CD4-positive, alpha-beta T cell treated with Interleukin-15 for 1 hour (primary cell): ENCODE results near the gene UBL4A.
A peak's percentile ranks its signal among the peaks of the same experiment; 100 is the strongest.

Experiments used
- DNase-seq: peaks from one replicate; pipeline ENCODE4 v3.0.0-alpha.2; 2020

Gene UBL4A

GRCh38 chrX:154486396-154487207 lies at the start of gene UBL4A:
TSS of gene UBL4A (minus strand) at chrX:154486615. CDS start at chrX:154486584, 31 bp downstream.
- peak; percentile 62 for DNase-seq

DNA sequence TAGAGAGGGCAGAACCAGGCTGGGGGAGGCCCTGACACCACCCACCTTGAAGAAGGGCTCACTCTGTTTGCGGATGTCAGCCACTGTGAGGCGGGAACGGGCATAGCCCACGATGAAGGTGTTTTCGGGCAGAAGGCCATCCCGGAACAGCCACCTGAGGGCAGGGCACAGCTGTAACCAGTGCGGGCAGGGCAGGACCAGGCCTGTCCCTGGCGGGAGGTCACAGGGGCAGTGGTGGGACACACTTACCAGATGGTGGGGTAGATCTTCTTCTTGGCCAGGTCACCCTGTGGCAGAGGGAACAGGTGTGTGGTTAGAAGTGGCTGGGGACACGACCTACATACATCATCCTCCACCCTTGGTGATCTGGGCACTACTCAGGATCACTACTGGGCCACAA lies 49.5 kb upstream of the UBL4A start:
- no peak for DNase-seq

- peak; percentile 90 for DNase-seq
Measured at GRCh38 chrX:154534526-154535322, 48.3 kb upstream of the UBL4A start.

GRCh38 chrX:154532690-154533089 lies 46.3 kb upstream of the UBL4A start:
- no peak for DNase-seq

DNA sequence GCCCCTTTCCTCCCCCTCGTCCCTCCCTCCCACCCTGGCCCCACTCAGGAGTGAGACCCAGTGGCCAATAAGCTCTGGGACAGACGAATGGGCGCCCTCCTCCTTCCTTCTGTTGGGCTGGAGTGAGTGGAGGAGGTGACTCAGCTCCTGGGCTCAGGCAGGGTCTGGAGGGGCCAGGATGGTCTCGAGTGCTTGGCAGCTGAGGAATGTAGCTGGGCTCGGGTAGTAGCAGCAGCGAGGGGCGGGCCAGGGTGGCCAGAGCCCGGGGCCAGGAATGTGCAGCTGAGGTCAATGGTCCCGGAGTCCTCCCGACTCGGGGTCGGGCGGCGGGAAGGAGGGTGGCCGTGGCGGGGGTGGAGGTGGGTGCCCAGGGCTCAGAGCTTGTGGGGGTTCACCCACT lies 45.2 kb upstream of the UBL4A start:
- DNase-seq, result no peak

DNA sequence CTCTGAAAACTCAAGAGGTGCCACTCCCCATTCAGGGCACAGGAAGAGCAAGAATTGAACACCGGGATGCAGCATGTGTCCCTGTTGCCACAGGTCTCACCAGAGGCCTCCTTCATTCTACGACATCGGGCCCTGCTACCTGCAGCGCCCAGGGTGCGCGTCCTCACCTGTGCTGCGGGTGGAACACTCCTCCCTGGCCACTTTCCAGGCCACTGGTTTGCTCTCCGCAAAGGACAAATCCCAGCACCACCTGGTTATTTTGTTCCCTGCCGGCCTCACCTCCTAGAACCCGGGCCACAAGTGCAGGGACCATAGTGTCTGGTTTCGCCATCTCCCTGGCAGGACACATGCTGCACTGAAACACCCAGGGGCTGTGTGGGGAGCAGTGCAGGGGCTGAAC lies 43.9 kb upstream of the UBL4A start:
- DNase-seq, result no peak

GRCh38 chrX:154529206-154529612 lies 42.8 kb upstream of the UBL4A start:
- DNase-seq, result no peak

DNA sequence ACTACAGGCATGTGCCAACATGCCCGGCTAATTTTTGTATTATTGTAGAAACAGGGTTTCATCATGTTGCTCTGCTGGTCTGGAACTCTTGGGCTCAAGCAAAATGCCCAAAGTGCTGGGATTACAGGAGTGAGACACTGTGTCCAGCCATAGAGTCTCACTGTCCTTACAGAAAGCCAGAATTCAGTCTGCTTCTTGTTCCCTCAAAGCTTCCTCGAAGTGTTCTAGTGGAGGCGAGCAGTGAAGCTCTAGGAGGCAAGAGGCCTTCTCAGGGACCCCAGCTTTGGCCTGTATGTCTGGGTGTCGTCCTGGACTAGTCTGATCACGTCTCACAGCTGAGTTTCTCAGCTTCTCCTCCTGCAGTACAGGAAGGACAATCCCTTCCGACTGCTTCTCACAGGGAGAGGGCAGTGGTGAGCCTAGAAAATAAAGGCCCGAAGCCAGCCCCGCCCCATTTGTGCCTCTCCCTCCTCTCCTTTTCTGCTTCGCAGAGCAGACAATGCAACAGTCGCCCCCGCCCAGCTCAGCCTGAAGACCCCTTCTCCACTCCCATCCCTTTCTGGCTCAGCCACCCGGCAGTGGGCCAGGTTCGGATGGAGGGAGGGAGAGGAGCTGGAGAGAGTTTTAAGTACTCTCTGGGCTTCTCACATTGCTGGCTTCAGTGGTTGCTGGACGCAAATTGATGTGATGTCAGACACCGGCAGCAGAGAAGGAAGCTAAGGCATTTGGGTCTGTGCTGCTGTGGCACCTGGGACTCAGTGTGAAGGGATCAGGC lies 40.7 kb upstream of the UBL4A start:
- peak; percentile 67 for DNase-seq

GRCh38 chrX:154525606-154526490 lies 39.4 kb upstream of the UBL4A start:
- no peak for DNase-seq

DNA sequence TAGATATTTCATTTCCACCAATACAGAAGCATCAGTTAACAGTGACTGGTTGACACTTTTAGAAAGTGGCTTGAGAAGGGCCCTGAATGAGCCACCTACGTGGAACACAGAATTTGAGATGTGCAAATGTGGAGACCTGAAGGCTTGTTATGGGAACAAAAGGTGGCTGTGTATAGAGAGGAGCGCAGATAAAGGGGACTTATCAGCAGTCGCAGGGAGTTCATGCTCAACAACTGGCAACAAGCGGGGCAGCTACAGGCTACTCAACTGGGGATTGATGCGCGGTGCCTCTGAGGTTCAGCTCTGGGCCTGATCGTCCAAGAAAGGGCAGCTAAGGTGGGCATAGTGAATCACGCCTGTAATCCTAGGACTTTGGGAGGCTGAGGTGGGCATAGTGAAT lies 33.0 kb upstream of the UBL4A start:
- no peak for DNase-seq

DNA sequence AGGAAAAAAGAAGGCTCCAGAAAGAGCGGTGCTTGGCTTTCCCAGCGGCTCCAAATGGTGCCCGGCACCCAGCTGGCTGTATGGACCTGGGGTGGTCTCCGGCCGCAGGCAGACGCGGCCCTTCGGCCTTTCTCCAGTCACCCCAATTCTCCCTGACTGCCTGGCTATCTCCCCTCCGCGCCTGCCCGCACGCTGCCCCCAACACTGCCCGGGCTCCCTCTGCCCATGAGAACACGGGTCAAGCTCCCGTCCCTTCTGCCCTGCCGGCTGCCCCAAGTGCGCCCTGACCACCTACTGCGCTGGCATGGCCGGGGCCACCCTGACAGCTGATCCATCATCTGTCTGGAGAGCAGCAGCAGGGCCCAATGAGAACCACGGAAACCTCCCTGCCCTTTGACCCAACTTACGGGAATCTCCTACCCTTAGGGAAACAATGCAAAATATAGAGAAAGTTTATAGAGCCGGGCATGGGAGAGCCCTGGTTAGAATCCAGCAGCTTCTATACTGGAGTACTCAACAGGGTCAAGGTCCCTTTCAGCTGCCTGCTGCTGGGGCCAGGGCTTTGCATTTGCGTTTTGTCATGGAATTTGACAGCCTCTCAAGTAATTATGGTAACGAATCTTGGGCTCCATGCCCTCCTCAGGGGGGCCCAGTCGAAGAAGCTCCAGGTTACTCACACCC lies 30.8 kb upstream of the UBL4A start:
- no peak for DNase-seq

GRCh38 chrX:154516656-154517100 lies 30.3 kb upstream of the UBL4A start:
- DNase-seq, result no peak

GRCh38 chrX:154515966-154516655 lies 29.7 kb upstream of the UBL4A start, which contains the start of gene FAM3A:
TSS of gene FAM3A (minus strand) at chrX:154516232. CDS start at chrX:154515772, 460 bp downstream.
- DNase-seq, result peak; percentile 93

DNA sequence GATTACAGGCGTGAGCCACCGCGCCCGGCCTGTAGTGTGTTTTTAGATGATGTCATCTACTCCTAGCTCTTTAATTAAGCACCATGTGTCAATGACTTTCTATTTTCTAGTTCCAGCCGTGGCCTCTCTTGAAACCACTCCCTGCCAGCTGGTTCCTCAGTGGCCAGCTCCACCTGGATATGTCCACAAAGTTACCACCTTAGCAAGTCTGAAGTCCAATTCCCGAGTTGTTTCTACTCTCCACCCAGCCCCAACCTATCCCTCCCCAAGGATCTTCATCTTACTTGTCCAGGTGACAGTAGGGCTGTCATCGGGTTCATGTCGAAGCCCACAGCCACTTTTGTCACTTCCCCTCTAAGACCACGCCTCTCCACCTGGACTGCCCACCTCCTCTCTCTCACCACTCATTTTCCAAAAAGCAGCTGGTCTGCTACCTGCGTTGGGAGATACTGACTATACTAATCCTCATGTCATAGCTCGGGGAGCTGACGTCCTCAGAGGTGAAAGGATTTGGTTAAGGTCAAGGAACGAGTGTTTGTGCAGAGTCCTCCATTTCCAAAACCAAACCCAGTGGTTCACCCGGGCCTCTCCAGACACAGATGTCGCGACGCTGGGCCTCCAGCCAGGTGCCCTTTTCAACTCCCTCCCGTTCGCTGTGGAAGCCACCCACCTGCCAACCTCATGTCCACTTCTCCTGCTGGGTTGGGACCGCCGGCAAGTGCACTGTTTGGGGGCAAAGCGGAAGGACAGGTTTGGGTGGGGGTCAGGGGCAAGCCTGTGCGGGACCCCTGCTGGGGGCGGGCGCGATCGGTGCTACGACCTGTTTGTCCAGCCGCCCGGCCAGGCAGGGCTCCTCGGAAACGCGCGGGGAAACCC lies 28.9 kb upstream of the UBL4A start:
- no peak for DNase-seq

DNA sequence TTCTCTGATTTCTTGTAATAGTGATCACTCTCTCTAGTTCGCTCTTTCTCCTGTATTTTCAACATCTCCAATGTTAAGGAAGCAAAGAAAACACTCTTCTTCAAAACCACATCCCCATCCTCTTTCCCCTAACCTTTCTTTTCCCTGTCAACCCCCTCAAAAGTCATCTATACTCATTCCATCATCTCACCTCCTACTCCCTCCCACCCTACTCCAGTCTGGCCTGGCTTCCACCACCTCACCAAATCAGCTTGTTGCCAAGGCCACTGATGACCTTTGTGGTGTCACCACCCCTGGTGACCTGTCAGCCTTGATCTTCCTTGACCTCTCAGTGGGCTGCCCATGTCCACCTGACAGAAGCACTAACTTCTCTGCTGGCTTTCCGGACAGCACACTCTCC lies 27.3 kb upstream of the UBL4A start:
- no peak for DNase-seq

DNA sequence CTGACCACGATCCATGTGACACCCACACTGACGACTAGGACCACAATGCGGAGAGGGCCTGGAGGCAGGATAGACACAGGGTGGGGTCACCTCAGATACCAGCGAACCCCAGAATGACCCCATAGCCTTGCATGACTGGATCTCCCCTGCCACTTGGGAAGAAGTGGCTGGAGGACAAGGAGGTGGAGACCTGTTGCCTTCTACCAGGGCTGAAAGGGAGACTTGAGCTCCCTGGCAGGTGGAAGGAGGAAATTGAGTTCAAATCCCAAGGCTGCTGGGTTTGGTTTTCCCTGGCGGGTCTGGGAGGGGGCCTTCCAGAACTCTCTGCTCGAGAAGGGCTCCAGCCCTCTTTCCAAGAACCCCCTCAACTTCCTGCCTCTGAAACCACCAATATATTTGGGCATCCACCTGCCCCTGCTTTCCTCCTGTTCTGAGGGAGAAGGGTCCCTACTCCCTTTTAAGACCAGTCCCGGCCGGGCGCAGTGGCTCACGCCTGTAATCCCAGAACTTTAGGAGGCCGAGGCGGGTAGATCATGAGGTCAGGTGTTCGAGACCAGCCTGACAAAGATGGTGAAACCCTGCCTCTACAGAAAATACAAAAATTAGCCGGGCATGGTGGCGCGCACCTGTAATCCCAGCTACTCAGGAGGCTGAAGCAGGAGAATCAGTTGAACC lies 26.6 kb upstream of the UBL4A start:
- no peak for DNase-seq

GRCh38 chrX:154511761-154512160 lies 25.3 kb upstream of the UBL4A start:
- DNase-seq, result no peak

GRCh38 chrX:154509455-154509854 lies 23.0 kb upstream of the UBL4A start:
- no peak for DNase-seq

DNA sequence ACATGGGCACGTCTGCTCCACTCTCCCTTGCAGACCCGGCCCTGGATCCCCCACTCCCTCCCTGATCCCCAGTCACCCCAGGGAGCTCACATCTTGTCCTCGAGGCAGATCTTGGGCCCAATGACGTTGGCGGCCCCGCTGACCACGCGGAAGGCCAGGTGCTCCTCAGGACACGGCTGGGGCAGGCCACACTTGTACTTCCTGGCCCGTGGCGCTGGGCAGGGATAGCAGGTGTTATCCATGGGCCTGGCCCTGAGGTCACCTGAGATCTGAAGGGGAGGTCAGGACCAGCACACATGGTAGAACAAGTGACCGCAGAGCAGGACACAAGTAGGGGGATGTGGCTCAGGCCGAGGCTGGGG lies 21.9 kb upstream of the UBL4A start:
- DNase-seq, result no peak
